Left ventricle myocardium superior (tissue), 1 donor: ENCODE measurements around the gene MYH14. TPM values are rescaled to one million over a fixed set of nuclear protein-coding genes. Genes with fewer than 3 reads are reported as not detected.
"Not testable (repeated sequence)": the region's sequence is repeated elsewhere in the genome, so short reads cannot be mapped to it uniquely, and the experiment has no call there.

ENCODE experiments used
- ATAC-seq: fragments of 200-7000 bp; cut with Tn5 transposase; one replicate; pipeline ENCODE4 v1.9.1; 2020; ENCODE audit warnings: mild to moderate bottlenecking, moderate library complexity
- DNase-seq: peaks from one replicate; pipeline ENCODE4 v3.0.0-alpha.2; 2020
- intact Hi-C: fragments of 100-400 bp; cut with micrococcal nuclease; formaldehyde crosslinking; loops from one replicate; pipeline ENCODE4 v1.11.0; 2022
- total RNA-seq: library from RNA; stranded (reverse); fragmentation: NEBNext Ultra II Directional; extraction: Animal tissue kit (Norgen Biotek cat#: 25700); gene quantifications from one replicate; pipeline ENCODE4 v1.2.1, GENCODE V29; 2021
- donor health status: DM: no; HTN: yes; CAD: no; lungs with severe emphysema.

Gene MYH14
- total RNA-seq, 1 donor from 2014 or later: 131 TPM

GRCh38 chr19:50337031-50337430 is 133.6 kb downstream of the MYH14 start:
- intact Hi-C loops, ATAC-seq, DNase-seq: not testable (repeated sequence)

- DNase-seq: no peak
- no peak for ATAC-seq
- intact Hi-C loops: no loop called here
Observed at GRCh38 chr19:50340331-50340730, 136.9 kb downstream of the MYH14 start.

- DNase-seq: no peak
Observed at GRCh38 chr19:50341091-50341564, 137.7 kb downstream of the MYH14 start.

GRCh38 chr19:50344661-50345318 is 141.4 kb downstream of the MYH14 start:
- ATAC-seq (no peak), DNase-seq (no peak)
- intact Hi-C loops: no loop called here

More at GRCh38 chr19:50341091-50341564, 137.7 kb downstream of the MYH14 start:
- peak; percentile 48 for ATAC-seq
- intact Hi-C loops: no loop called here

DNA sequence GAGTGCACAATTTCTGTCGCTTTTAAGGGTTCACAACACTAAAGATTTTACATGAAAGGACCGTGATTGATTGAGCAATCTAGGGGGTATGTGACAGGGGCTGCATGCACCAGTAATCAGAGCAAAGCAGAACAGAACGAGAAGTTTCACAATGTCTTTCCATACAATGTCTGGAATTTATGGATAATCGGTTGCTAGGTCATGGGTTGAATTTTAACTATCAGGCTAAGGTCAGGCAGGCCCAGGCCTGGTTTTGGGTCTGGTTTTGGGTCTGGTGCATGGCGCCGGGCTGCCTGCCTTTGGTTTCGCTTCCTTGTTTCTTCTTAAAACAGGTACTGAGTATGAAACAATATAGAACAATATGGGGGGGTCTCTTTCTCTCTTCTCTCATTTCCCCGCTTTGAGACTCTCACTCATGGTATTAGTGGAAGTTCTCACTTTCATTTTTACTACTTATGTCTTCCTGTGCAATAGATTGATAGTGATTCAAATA is 143.7 kb downstream of the MYH14 start:
- DNase-seq: not testable (repeated sequence)

GRCh38 chr19:50349277-50350057 is 146.0 kb downstream of the MYH14 start:
- DNase-seq (no peak), ATAC-seq (no peak)
- intact Hi-C loops: no loop called here

More for the DNA sequence above, 143.7 kb downstream of the MYH14 start:
- intact Hi-C loops, ATAC-seq: not testable (repeated sequence)

- ATAC-seq (no peak), DNase-seq (no peak)
- intact Hi-C loops: no loop called here
Observed at GRCh38 chr19:50352242-50352641, 148.8 kb downstream of the MYH14 start.

DNA sequence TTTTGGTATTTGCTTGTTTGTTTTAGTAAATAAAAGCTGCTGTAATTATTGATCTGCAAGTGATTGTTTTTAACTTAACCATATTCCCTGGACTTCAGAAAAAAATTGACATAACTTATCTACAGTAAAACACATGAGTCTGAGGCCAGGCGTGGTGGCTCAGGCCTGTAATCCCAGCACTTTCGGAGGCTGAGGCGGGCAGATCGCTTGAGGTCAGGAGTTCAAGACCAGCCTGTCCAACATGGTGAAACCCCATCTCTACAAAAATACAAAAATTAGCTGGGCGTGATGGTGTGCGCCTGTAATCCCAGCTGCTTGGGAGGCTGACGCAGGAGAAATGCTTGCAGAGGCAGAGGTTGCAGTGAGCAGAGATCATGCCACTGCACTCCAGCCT is 150.1 kb downstream of the MYH14 start:
- ATAC-seq, intact Hi-C loops, DNase-seq: not testable (repeated sequence)

GRCh38 chr19:50356691-50357177 is 153.3 kb downstream of the MYH14 start:
- no peak for DNase-seq
- intact Hi-C loops: no loop called here
- no peak for ATAC-seq

GRCh38 chr19:50357178-50358100 is 154.0 kb downstream of the MYH14 start:
- peak; percentile 86 for ATAC-seq
- peak; percentile 83 for DNase-seq
- intact Hi-C loops: no loop called here

DNA sequence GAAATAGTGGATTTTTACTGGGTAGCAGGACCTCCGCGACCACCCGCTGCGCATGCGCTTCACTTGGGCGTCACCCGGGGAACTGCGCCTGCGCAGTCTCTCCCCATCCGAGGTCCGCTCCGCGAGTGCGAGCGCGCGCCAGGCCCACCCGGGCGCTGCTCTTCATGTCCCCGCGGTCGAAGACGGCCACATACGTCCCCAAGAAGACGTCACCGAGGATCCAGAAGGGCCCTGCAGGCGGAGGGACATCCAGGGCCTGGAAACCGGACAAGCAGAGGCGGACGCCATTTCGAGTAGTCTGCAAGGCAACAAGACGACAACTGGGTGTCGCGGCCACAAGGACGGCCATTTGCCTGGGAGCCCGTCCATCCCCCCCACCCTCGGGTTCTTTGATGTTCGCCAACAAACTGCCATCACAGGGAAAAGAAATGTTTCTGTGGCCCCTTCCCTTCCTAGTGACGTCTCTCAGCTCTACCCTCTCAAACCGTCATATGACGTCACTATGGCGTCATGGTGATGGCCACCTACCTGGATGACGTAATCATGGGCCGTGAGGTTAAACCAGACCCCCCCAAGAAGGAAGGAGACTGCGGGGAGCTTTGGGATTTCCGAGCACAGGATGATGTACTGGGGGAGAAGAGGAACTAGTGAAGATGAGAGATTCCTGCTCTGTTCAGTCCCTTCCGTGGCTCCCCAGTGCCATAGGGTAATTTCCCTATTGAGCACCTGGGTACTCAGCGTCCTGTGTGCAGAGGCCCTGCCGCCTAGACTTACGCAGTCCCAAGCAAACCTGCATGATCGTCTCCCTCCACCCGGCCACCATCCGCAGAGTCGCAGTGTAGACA is 155.3 kb downstream of the MYH14 start:
- ATAC-seq: peak; percentile 77
- intact Hi-C loops: no loop called here

DNA sequence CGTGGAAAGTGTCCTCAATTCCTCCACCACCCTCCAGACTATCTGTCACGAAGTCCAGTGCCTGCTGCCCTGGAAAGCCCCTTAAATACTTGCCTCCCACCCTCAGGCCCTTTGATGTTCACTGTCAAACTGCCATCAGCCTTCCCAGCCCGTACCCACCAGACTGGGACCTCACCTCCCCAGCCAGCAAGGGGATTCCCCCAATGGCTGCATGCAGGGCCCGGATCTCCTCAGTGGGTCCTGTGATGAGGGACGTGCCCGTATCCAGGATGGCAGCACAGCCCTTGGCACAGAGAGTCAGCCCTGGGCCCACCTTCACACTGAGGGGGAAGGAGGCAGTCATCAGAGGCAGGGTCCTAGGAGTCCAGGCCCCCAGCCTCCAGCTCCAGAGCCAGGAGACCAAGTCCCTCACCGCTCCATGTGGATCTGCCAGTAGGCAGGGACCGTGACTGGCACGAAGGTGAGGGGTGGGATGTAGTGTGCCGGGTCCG is 156.0 kb downstream of the MYH14 start:
- ATAC-seq (no peak), DNase-seq (no peak)
- intact Hi-C loops: no loop called here

More for the DNA sequence above, 155.3 kb downstream of the MYH14 start:
- DNase-seq: peak; percentile 86

Other genes starting within 250 kb of the MYH14 start
- 0.59 TPM for gene SIGLEC11, start 242.4 kb upstream of the MYH14 start, total RNA-seq
- 22.8 TPM for gene VRK3, start 178.2 kb upstream of the MYH14 start, total RNA-seq
- 3.6 TPM for gene ZNF473, start 177.6 kb upstream of the MYH14 start, total RNA-seq
- gene IZUMO2, start 40.3 kb upstream of the MYH14 start, total RNA-seq: not detected
- gene KCNC3, start 125.8 kb downstream of the MYH14 start, total RNA-seq: 2.5 TPM
- gene NAPSA, start 162.0 kb downstream of the MYH14 start, total RNA-seq: 0.32 TPM
- gene NR1H2, start 172.8 kb downstream of the MYH14 start, total RNA-seq: 76.5 TPM
- gene POLD1, start 180.7 kb downstream of the MYH14 start, total RNA-seq: 10.6 TPM
- gene SPIB, start 215.3 kb downstream of the MYH14 start, total RNA-seq: not detected
- 0.12 TPM for gene MYBPC2, start 229.3 kb downstream of the MYH14 start, total RNA-seq